Measurements from ENCODE around the gene DDX56. TPM values are rescaled to one million over a fixed set of nuclear protein-coding genes. Genes with fewer than 3 reads are reported as not detected.

DDX56 gene
- total RNA-seq, 1 experiment from 2014 or later: 182 TPM

DNA sequence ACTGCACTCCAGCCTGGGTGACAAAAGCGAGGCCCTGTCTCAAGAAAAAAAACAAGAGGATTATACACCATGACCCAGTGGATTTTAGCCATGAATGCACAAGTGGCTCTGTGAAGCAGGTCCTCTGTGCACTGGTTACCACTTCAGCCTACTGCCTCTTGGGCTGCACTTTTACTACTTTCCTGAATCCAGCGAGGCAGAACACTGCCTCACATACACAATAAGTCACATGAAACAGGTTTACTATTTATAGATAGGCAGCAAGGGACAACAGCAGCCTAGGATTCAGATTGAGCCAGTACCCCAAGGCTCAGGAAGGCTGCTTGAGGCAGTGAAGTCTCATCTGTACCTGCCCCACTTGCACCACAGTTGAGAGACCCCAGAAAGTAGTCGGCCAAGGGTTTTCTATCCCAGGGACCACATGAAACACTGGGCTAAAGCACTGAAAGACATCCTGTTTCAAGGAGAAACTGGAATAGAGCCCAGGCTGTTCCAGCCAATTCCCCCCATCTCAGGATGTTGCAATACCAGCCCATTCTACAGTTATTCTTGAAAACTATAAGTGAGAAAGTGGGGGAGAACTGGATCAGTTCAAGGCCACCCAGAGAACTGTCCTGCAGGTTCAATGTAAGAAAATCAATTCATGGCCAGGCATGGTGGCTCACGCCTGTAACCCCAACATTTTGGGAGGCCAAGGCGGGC, 22.4 kb upstream of the DDX56 start:
- no peak for DNase-seq (ENCODE audit: low spot score)

DNA sequence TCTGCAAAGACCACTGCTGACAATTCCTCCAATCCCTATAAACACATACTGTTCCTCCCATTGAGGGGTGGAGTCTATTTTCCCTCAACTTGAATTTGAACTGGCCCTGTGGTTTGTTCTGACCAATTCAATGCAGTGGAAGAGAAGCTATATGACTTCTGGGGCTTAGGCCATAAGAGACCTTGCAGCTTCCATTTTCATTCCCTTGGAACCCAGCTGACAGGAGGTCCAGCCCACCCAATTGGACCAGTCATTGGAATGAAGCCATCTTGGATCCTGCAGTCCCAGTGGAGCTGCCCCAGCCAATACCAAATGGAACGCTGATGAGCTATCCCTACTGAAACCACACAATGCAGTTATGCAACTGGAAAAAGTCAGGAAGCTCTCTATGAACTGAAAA, 17.2 kb upstream of the DDX56 start:
- no peak for DNase-seq (ENCODE audit: low spot score)

DNA sequence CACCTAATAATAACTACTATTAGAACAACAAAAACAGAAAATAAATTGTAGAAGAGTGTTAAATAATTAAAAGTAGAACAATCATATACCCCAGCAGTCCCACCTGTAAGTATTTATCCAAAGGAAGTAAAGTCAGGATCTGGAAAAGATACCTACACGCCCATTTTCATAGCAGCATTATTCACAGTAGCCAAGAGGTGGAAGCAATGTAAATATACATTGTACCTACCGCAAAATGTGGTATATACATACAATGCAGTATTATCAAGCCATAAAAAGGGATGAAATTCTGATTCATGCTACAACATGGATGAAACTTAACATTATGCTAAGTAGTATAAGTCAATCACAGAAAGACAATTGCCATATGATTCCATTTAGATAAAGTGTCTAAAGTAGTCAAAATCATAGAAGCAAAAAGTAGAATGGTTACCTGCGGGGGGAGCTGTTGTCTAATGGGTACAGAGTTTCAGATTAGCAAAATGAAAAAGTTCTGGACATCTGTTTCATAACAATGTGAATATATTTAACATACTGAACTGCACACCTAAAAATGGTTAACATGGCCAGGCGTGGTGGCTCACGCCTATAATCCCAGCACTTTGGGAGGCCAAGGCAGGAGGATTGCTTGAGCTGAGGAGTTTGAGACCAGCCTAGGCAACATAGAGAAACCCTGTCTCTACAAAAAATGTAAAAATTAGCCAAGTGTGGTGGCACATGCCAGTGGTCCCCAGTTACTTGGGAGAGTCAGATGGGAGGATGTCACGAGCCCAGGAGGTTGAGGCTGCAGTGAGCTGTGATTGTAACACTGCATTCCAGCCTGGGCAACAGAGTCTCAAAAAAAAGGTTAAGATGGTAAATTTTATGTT, 14.4 kb upstream of the DDX56 start:
- peak; percentile 69 for DNase-seq (ENCODE audit: low spot score)

DNA sequence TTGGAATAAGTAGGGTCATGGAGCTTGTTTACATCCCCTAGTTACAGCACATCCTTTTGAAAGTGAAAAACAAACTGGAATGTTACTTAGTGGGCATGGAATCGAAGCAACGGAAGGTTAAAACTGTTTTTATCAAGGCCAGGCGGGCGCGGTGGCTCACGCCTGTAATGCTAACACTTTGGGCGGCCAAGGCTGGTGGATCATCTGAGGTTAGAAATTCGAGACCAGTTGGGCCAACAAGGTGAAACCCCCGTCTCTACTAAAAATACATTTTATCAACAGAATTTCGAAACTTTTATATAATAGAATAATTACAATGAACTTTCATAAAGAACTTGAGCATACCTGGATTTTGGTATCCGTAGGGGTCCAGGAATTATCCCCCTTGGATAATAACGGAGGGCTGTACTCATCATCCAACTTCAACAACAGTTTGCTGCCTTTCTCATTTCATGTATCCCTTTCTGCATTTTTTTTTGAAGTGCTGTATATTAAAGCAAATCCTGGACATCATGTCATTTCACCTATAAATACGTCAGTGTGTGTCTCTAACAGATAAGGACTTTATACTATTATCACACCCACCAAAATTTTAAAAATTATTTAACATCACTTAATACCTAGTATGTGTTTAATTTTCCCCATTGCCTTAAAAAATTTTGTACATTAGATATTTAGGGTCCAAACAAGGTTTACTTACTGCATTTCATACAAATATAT, 9.6 kb upstream of the DDX56 start:
- no peak for DNase-seq (ENCODE audit: low spot score)

DNA sequence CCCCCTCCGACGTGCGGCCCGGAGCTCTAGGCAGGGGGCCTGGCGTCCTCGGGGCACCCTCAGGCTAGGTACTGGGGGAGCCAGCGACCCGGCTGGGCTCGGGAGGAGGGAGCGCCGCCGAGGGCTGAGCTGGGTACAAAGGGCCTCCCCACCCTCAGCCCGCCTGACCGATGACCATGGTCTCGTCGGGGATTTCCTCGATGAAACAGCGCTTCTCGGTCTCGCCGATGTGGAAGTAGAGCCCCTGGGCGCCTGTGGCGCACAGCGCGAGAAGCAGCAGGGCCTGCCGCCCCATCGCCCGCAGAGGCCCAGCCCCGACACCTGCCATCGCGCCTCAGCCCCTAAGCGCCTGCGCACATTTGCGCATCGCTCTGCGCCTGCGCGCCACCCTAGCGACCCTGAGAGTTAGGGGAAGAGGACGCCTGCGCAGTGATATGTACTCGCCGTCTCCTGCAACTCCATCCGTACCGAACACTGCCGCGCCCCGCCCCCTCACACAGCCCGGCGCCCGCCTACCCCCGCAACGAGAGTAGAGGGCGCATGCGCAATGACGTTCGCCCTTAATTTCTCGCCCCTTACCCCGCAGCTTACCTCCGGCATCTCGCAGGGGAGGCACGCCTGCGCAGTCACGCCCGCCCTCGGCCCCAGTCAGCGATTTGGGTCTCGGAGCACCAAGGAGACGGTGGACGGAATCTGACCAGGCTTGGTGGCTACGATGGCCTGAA, 8.3 kb upstream of the DDX56 start, which contains the start of gene TMED4:
TMED4 (minus strand) TSS at position 353 of the 725 bp plus-strand sequence; CDS start at position 328, 25 bp downstream.
- DNase-seq (ENCODE audit: low spot score): peak; percentile 100

DNA sequence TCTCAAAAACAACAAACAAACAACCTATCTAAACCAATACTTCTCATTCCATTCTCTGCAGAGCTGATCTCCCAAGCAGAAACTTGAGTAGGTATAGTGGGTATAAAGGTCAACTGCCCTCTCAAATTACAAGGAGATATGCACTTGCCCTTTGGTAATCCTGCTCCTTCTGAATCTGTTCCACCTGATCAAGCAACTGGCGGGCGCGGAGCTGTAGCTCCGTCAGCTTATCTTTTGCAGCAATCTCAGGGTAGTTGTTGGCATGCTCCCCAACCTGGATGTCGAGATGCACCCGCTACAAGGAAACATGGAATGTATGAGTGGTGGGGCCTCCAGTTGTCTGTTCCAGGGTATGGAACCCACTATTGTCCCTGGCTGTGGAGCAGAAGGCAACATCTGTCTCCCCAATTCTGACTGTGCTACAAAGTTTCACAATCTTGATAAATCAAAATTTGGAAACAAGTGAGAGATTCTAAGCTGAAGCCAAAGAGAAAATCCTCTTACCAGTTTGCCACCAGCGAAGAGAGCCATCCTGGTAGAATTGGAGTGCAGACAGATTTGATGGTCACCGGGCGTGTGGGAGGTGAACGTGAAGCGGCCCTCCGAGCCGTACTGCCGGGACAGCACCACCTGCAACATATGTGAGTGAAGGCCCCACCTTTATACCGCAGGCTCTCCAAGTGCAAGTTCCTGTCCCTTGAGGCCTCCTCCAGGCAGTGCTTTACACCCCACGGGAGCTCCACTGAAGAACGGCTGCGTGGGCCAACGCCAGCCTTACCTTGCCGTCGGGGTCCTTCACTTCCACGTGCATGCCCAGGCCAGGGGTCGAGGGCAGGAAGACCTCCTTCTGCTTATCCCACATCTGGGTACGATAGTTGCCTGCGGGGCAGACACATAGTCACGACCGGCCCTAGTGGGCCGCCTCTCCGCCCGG, 7.5 kb upstream of the DDX56 start:
- no peak for DNase-seq (ENCODE audit: low spot score)

DNA sequence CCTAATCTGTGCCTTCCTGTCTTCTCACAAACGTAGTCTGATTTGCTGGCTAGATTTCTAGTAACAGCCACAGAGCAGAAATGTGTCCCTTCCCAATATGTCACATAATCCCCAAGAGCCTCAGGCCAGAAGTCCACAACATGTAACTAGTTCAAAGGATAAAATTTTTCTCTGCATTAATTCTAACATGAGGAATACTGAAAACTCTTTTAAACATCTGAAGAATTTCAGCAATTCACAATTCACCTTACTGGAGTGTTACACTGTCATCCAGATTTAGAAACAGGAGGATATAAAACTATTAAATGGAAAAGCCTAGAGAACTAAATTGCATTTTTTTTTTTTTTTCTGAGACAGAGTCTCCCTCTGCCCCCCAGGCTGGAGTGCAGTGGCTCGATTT, 2.5 kb upstream of the DDX56 start:
- DNase-seq (ENCODE audit: low spot score): no peak

DNA sequence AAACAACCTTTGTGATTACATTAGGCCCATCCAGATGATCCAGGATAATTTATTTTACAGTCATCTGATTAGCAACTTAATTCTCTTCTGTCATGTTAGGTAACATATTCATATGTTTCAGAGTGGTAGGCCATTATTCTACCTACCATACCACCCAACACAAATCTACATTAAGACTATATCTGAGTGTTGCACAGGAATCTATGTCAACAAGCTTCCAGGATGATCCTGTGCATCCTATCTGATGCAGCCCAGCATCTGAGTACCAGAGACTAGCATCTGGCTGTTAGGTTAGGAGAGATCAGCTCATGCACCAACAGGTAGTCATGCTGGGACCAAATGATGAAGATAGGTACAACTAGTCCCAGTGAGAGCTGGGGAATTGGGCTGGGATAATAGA, 1.3 kb upstream of the DDX56 start:
- no peak for DNase-seq (ENCODE audit: low spot score)

DNA sequence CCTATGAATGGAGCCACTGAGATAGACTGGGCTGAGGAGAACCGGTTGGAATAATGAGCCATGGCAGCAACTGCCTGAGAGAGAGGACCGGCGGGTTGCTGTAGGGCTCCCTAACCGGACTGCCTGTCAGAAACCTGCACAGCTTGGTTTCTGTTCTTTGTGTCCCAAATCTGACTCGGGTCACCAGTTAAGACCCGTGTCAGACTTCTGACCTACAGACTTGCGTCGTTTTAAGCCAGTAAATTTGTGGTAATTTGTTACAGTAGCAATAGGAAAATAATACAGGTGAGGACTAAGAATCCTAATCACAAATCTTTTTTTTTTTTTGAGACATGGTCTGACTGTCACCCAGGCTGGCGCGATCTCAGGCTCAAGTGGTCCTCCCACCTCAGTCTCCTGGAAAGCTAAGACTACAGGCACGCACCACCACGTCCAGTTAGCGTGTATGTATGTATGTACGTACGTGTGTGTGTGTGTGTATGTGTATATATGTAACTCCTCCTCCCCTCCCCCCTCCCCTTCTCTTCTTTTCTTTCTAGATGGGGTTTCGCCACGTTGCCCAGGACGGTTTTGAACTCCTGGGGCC, 672 bp upstream of the DDX56 start:
- no peak for DNase-seq (ENCODE audit: low spot score)

DNA sequence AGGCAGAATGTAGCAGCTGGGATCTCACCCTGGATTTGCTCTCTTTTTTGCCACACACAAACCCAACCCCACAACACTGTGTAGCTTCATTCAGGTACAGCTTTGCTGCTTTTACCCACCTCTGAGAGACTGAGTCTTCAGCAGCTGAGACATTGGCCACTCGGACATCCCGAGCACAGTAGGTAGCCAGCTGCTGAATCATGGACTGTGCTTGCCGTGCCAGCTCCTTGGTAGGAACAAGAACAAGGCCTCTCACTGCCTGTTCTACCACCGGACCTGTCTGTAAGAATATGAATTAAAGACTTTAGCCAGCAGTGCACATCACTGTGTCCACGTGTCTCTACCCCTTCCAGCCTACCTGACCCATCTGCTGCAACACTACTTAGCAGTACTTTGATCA, 937 bp downstream of the DDX56 start:
- DNase-seq (ENCODE audit: low spot score): no peak

DNA sequence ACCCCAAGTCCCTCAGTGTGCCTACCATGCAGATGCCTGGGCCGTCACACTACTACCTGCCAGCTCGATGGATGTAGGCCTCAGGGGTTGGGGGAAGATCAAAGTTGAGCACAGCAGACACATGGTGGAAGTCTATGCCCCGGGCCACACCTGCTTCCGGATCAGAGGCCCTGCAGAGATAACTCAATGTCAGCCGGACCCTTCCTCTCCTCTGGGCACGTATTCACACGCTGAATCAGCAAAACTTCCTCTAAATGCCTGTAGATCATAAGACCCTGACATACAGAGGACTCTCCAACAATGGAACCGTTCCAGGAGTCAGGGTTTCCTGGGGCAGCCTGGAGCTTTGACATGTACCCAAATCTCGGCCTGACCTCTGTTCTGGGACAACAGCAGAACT, 3.7 kb downstream of the DDX56 start:
- DNase-seq (ENCODE audit: low spot score): no peak

DNA sequence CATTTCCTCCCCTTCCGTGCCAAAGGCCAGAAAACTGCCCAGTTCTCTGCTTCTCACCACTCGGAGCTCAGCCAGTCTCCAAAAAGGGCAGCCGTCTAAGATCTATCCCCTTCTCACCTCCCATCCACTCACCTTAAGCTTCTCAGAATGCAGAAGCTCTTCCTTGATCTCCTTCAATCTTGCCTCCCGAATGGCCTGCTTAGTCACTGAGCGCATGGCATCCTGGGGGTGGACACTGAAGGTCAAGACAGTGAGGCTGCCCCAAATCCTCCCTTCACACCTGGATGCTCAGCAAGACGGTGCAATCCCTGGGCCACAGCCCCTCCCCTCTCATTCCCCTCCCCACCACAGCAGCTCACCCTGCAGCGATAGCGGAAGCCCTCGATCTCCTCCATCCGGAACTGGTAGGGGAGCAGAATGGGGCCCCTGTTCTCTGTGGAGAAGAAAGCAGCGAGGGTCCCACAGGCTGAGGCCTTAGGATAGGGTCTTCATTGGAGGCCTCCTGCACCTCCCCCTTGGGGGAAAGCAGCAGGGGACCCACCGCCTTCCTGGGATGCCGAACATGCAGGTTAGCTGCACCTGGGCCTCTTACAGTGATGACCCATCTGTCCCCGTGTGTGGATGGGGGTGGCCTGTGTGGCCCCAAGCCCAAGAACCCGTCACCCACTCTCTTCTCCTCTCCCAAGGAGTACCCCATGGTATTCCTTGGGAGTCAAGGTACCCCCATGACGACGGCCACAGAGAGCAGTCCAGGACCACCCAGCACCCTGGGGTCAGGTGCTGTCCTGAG, 4.7 kb downstream of the DDX56 start:
- DNase-seq (ENCODE audit: low spot score): no peak

DNA sequence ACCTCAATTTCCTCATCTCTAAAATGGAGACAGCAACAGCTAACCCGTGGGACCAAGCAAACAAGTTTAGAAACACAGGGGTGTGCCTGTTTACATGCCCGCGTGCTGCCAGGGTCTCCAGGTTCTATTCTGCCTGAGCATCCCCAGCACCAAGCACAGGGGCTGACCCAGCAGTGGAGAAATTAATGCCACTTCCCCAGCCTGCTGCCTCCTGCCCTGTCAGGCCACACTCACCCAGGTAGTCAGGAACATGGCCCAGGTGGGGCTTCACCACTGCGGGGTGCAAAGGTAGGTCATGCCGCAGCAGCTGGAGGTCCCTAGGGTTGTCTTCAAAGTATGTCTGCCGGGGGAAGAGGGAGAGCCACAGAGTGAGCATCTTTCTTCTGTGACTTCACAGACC, 5.8 kb downstream of the DDX56 start:
- DNase-seq (ENCODE audit: low spot score): no peak

DNA sequence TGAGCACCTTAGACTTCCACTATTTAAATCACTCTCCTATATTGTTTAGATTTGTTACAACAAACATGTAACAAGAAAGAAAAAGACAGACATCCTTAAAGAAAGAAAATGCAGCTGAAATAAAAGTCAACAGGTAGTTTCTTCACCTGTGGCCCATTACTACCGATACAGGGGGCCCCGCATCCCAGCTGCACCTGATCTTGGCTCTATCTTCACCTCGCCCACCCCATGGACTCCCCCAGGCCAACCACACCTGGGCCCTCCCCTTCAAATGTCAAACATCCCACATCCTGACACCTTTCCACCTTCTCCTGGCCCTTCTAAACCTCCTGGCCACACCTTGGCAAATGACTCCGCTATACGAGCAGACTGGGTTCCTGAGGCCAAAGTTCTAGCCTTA, 7.0 kb downstream of the DDX56 start:
- DNase-seq (ENCODE audit: low spot score): no peak

DNA sequence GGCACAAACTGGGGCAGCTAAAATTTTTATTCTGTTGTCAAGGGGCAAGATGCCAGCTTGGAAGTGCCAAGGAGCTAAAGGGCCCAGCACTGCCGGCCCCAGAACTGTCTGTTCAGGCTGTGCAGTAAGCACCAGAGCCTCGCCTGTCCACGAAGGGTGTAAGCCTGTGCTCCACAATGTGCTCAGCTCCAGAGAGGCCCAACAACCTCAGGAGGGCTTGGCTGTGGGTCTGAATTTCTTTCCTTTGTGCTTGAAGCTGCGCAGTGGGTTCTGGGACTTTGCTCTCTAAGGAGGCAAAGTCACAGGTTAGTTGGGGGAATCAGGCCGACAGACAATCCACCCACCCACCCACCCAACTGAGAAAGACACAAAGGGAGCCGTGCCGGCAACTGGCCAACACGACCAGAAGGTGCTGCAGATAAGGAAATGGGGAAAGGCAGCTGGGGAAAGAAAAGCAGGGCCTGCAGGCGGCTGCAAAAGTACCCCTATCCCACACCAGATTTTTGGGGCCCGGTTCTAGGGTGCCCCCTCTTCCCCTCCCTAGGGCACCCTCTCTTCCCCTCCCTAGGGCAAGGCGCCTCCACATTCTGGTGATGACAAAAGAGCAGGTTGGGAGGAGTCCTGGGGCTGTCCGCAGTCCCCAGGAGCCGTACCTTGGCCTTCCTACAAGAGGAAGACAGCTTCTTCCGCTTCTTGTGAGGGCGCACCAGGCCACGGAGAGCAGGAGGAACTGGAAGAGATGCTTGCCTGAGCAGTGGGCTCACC, 7.7 kb downstream of the DDX56 start:
- no peak for DNase-seq (ENCODE audit: low spot score)

DNA sequence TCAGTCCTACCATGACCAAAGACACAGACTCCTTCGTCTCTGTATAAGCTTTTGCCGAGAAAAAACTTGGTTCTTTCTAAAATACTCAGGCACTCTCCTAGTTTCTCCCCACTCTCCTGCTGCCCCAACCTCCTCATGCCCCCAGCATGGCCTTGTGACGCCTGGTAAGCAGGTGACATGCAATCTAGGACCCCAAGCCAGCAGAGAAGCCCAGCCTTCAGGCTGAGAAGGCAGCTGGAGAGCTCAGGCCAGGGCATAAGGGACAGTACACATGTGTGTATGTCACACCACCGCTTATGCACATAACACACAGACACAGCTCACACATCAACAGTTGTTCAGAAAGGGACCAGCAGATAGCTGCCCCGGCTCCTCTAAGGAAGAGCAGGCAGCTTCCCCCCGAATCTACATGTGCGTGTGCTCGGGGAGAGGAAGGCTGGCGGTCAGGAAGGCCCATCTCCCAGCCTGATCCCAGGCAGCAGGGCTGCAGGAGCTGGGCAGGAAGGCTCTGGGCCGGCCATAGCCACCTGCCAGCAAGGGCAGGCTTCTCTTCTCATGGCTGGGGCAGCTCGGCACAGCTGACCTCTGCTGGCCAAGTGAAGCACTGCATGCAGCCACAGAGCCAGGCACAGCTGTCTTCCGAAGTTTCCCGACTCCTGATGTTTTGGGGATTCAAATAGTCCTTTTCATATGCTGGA, 8.5 kb downstream of the DDX56 start:
- peak; percentile 73 for DNase-seq (ENCODE audit: low spot score)

DNA sequence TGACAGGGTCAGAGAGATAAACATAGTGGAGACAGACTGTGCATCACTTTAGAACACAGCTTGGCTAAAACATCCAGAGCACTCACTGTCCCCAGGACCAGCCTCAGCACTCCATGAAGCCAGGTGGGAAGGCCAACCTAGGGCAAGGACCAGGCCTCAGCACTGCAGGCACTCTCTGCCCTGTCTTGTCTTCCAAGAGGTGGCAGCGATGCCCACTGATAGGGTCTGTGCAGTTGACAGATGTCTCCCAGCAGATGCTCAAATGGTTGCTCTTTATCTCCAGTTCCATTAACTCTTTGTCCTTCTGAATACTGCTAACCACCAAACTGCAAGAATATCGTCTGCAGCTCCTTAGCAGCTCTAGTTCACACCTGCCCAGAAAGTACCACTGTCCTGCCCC, 9.1 kb downstream of the DDX56 start:
- DNase-seq (ENCODE audit: low spot score): no peak

DNA sequence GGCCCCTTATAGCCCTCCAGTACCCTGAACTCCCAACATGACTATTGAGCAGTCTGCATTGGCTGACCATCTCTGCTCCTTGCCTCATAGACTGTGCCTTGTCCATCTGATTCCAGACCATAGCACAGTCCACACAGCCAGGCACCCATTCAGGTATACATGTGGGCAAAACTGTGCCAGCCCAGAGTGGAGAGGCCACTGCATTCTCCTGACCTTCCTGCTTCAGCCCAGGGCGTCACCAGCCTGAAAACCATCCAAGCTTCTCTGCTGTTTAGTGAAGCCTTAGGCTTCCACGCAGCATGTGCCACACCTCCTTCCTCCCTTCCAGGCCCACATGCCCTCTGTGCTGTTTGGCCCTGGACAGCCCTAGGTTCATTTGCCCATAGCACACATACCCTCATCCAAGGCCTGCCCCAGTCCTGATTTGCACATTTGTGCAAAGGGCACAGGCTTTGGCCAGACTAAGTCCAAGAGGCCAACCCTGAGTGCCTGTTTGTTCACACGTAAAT, 10.5 kb downstream of the DDX56 start:
- DNase-seq (ENCODE audit: low spot score): no peak
